Heart left ventricle (tissue), 16 donors: ENCODE data around the gene FBXO34. TPM values are rescaled to one million over a fixed set of nuclear protein-coding genes. Genes with fewer than 3 reads are reported as not detected.

Source experiments
- ATAC-seq, 4 donors: fragments of 200-7000 bp; cut with Tn5 transposase; one replicate each; pipeline ENCODE4 v1.9.1; 2020 to 2022; ENCODE audit warnings: moderate library complexity in 4 of 4, mild to moderate bottlenecking in 3 of 4, moderate number of reproducible peaks in 1 of 4
- DNase-seq, 5 donors: peaks; one replicate each; pipeline ENCODE4 v3.0.0-alpha.2; 2020
- H3K27ac ChIP-seq, 12 donors: fragments of 200-600 bp; sonication (generic) in 4 of 12; one replicate each; pipeline versions ENCODE4 v1.5.0 to v1.8.0; 2016 to 2022; ENCODE audit warnings: mild to moderate bottlenecking in 2 of 12
- H3K27me3 ChIP-seq, 9 donors: fragments of 200-600 bp; sonication (generic) in 2 of 9; one replicate each; pipeline versions ENCODE4 v1.5.1 to v1.8.0; 2016 to 2022; ENCODE audit warnings: mild to moderate bottlenecking in 3 of 9
- H3K36me3 ChIP-seq, 9 donors: fragments of 200-600 bp; sonication (generic) in 2 of 9; one replicate each; pipeline versions ENCODE4 v1.5.0 to v1.8.0; 2018 to 2022; ENCODE audit warnings: mild to moderate bottlenecking in 2 of 9
- H3K4me1 ChIP-seq, 12 donors: fragments of 200-600 bp; sonication (generic) in 4 of 12; one replicate each; pipeline versions ENCODE4 v1.5.0 to v1.8.0; 2016 to 2022; ENCODE audit warnings: mild to moderate bottlenecking in 3 of 12
- H3K4me3 ChIP-seq, 12 donors: fragments of 200-600 bp; sonication (generic) in 4 of 12; one replicate each; pipeline versions ENCODE4 v1.5.0 to v1.8.0; 2017 to 2022; ENCODE audit warnings: mild to moderate bottlenecking in 9 of 12, moderate library complexity in 4 of 12
- H3K9me3 ChIP-seq, 12 donors: fragments of 200-600 bp; sonication (generic) in 4 of 12; one replicate each; pipeline versions ENCODE4 v1.5.0 to v1.8.0; 2016 to 2022; ENCODE audit warnings: mild to moderate bottlenecking in 1 of 12
- CTCF ChIP-seq, 12 donors: fragments of 200-600 bp; sonication (generic) in 4 of 12; IDR thresholded peaks; one replicate each; pipeline versions ENCODE4 v1.5.0 to v1.8.0; 2018 to 2022; ENCODE audit warnings: antibody characterized with exemption in 12 of 12, mild to moderate bottlenecking in 5 of 12
- POLR2A ChIP-seq, 2 donors: fragments of 450-650 bp; IDR thresholded peaks; one replicate each; pipeline ENCODE4 v1.6.1; 2017; ENCODE audit warnings: antibody characterized with exemption in 2 of 2, mild to moderate bottlenecking in 2 of 2, moderate library complexity in 2 of 2
- WGBS, 4 donors: extraction: QIAGEN DNeasy Blood & Tissue Kit in 2 of 4; methylation state at CpG; one replicate each; pipeline versions ENCODE4 v1.1.5 to v1.1.7; 2013 to 2018; 5-methylcytosine and 5-hydroxymethylcytosine counted together
- intact Hi-C, 10 donors: fragments of 100-400 bp; cut with DNase I; formaldehyde crosslinking; loops; one replicate each; pipeline versions ENCODE4 v1.11.1 to v1.14.2; 2022
- polyA plus RNA-seq, 2 donors: library from polyadenylated mRNA; stranded (reverse); fragments of 200-250 nt; gene quantifications; one replicate each; pipeline ENCODE4 v1.2.3, GENCODE V29; 2013
- total RNA-seq, 9 donors: library from RNA; depleted of rRNA in 2 of 9; stranded (reverse); fragments of >200 nt in 2 of 9; fragmentation: NEBNext Ultra II Directional in 3 of 9; extraction: Animal tissue kit (Norgen Biotek cat#: 25700) in 3 of 9; gene quantifications; one replicate each; pipeline versions ENCODE4 v1.1.0 to v1.2.4, GENCODE V29; 2016 to 2023
- donor health status: ischemic (EF 13 %, LVEDD 7.1; RV severe dilation, severe dysfunction).
- donor health status: healthy with polysubstance abuse.
- donor health status: DM: no; HTN: yes; CAD: no.
- donor health status: DM: no; HTN: no; CAD: no.
- donor health status: ischemic (EF 25% LVEDD 6.9; RV normal size, moderate dysfunction).
- donor health status: ischemic (EF 25% LVEDD 5.7; RV mildly dilated, moderate dysfunction).
- donor health status: healthy.
- donor health status: DM: yes; HTN: yes; CAD: no.
- donor health status: ischemic (EF 35%, LVEDD 5.7; RV mildly dilated, moderate dysfunction).
- donor health status: nonischemic (EF 11% LVEDD 7.7; RV severe dilation, severe dysfunction).
- donor health status: DM: yes; HTN: yes; CAD: no.
- donor health status: PGD.
- donor health status: ischemic (EF 29% LVEDD 5.4; RV normal size, mild dysfunction).
- donor health status: nonischemic (EF 23%, LVEDD 6.1; RV moderate dilation, normal function).

The FBXO34 gene
- total and polyA plus RNA-seq, 11 donors = 8.0 to 33.4 (median 21.1) TPM

DNA sequence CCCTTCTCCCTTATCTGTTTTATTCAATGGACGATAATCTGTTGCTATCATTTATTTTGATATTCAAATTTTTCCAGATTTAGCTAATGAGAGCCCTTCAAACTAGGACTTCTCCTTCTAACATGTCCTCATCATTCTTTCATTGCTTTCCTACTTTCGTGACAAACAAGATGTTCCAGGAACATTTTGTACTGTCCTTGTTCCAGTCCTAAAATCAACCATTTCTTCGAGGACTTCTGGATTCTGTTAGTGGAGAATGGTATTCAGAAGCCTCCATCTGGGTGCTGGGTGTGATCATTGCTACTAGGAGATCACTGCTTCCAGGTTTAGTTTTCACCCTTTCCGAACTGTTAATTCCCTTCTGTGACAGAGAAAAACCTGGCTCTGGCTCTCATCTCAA lies 29.5 kb upstream of the FBXO34 start:
- no peak for ATAC-seq
- H3K27ac ChIP-seq = no peak overlapping the region
- intact Hi-C loops = loop anchor here in 1 of 10 donors (10.0 kb wide), 1 partner anchor 183 kb away; no protein-coding TSS in a partner anchor
- H3K4me3 ChIP-seq = no peak overlapping the region
- peaks cover 0 to 8% (median 0%) of the 10 kb centered on the region in 9 donors for H3K27me3 ChIP-seq
- no peaks in the 10 kb centered on the region for H3K4me1 ChIP-seq
- no peak for TF ChIP-seq CTCF (IDR thresholded peaks at IDR 0.05)
- no peak for TF ChIP-seq POLR2A (IDR thresholded peaks at IDR 0.05)
- H3K36me3 ChIP-seq = no peaks in the 10 kb centered on the region
- no peak for DNase-seq
- 64 to 84% (median 69%) methylated on average over 4 of the region's 4 CpGs for WGBS, 4 donors
- no peaks in the 10 kb centered on the region for H3K9me3 ChIP-seq

- intact Hi-C loops = loop anchor here in 1 of 10 donors (10.0 kb wide), 1 partner anchor 181 kb away; no protein-coding TSS in a partner anchor
- ATAC-seq (no peak), DNase-seq (no peak)
Observed at GRCh38 chr14:55243386-55243785, 27.8 kb upstream of the FBXO34 start.

GRCh38 chr14:55243813-55244212 lies 27.4 kb upstream of the FBXO34 start:
- ATAC-seq = no peak
- no peaks in the 10 kb centered on the region for H3K4me1 ChIP-seq
- WGBS, 4 donors = 91 to 98% (median 95%) methylated on average over 5 of the region's 5 CpGs

More at GRCh38 chr14:55243386-55243785, 27.8 kb upstream of the FBXO34 start:
- Histone ChIP-seq H3K4me3 (no peak overlapping the region), H3K27ac (no peak overlapping the region), H3K36me3 (no peaks in the 10 kb centered on the region), H3K27me3 (peaks cover 0 to 8% (median 0%) of the 10 kb centered on the region in 9 donors), H3K9me3 (no peaks in the 10 kb centered on the region), H3K4me1 (no peaks in the 10 kb centered on the region)
- no peak for TF ChIP-seq CTCF (IDR thresholded peaks at IDR 0.05)
- no peak for TF ChIP-seq POLR2A (IDR thresholded peaks at IDR 0.05)
- 68 to 100% (median 93%) methylated on average over 3 of the region's 3 CpGs for WGBS, 4 donors

More at GRCh38 chr14:55243813-55244212, 27.4 kb upstream of the FBXO34 start:
- Histone ChIP-seq H3K4me3 (no peak overlapping the region), H3K27ac (no peak overlapping the region), H3K9me3 (no peaks in the 10 kb centered on the region), H3K27me3 (peaks cover 0 to 8% (median 0%) of the 10 kb centered on the region in 9 donors), H3K36me3 (no peaks in the 10 kb centered on the region)
- no peak for DNase-seq
- no peak for TF ChIP-seq CTCF (IDR thresholded peaks at IDR 0.05)
- TF ChIP-seq POLR2A (IDR thresholded peaks at IDR 0.05) = no peak
- intact Hi-C loops = loop anchor here in 1 of 10 donors (10.0 kb wide), 1 partner anchor 181 kb away; no protein-coding TSS in a partner anchor
